ENCODE results near the gene HOXD12. TPM values are rescaled to one million over a fixed set of nuclear protein-coding genes. Genes with fewer than 3 reads are reported as not detected.

HOXD12 gene
- total RNA-seq, 1 donor from 2014 or later = not detected

GRCh38 chr2:176128982-176129796, 29.6 kb downstream of the HOXD12 start, which contains the start of gene HOXD8:
Gene HOXD8 (plus strand): TSS chr2:176129705. CDS start chr2:176130367, 662 bp downstream.
- Mint-ChIP-seq H3K4me3 (ENCODE audit: unreplicated experiment) (peak within 1 kb of the TSS; percentile 51), H3K4me1 (ENCODE audit: low read depth) (peaks cover 22% of the 10 kb centered on the region), H3K27me3 (ENCODE audit: low read depth) (peaks cover 80% of the 10 kb centered on the region), H3K36me3 (ENCODE audit: low read depth) (peaks cover 3% of the 10 kb centered on the region), H3K9me3 (ENCODE audit: low read depth) (peaks cover 4% of the 10 kb centered on the region), H3K27ac (ENCODE audit: unreplicated experiment) (no peak within 1 kb of the TSS)
- no peak for TF ChIP-seq CTCF (IDR thresholded peaks at IDR 0.05)
- no peak for DNase-seq (ENCODE audit: low spot score)

- DNase-seq (ENCODE audit: low spot score) = no peak
- Mint-ChIP-seq H3K36me3 (ENCODE audit: low read depth) (peaks cover 3% of the 10 kb centered on the region), H3K27ac (ENCODE audit: unreplicated experiment) (no peak overlapping the region), H3K4me1 (ENCODE audit: low read depth) (peaks cover 22% of the 10 kb centered on the region), H3K27me3 (ENCODE audit: low read depth) (peaks cover 80% of the 10 kb centered on the region), H3K9me3 (ENCODE audit: low read depth) (peaks cover 4% of the 10 kb centered on the region), H3K4me3 (ENCODE audit: unreplicated experiment) (peak overlapping the region; percentile 51)
- TF ChIP-seq CTCF (IDR thresholded peaks at IDR 0.05) = no peak
Observed at GRCh38 chr2:176129813-176130146, 30.2 kb downstream of the HOXD12 start.

- H3K27ac Mint-ChIP-seq (ENCODE audit: unreplicated experiment) = no peak overlapping the region
- DNase-seq (ENCODE audit: low spot score) = no peak
- H3K4me1 Mint-ChIP-seq (ENCODE audit: low read depth) = peaks cover 23% of the 10 kb centered on the region
- H3K4me3 Mint-ChIP-seq (ENCODE audit: unreplicated experiment) = peak overlapping the region; percentile 20
- H3K9me3 Mint-ChIP-seq (ENCODE audit: low read depth) = peaks cover 4% of the 10 kb centered on the region
- peaks cover 4% of the 10 kb centered on the region for H3K36me3 Mint-ChIP-seq (ENCODE audit: low read depth)
- peaks cover 80% of the 10 kb centered on the region for H3K27me3 Mint-ChIP-seq (ENCODE audit: low read depth)
- no peak for TF ChIP-seq CTCF (IDR thresholded peaks at IDR 0.05)
Observed at GRCh38 chr2:176130147-176130956, 30.8 kb downstream of the HOXD12 start.

- no peak for DNase-seq (ENCODE audit: low spot score)
- H3K4me1 Mint-ChIP-seq (ENCODE audit: low read depth) = peaks cover 31% of the 10 kb centered on the region
Observed at GRCh38 chr2:176130957-176131847, 31.6 kb downstream of the HOXD12 start.

More at GRCh38 chr2:176130957-176131847, 31.6 kb downstream of the HOXD12 start:
- Mint-ChIP-seq H3K27me3 (ENCODE audit: low read depth) (peaks cover 80% of the 10 kb centered on the region), H3K36me3 (ENCODE audit: low read depth) (peaks cover 7% of the 10 kb centered on the region), H3K9me3 (ENCODE audit: low read depth) (peaks cover 4% of the 10 kb centered on the region), H3K27ac (ENCODE audit: unreplicated experiment) (no peak overlapping the region), H3K4me3 (ENCODE audit: unreplicated experiment) (peak overlapping the region; percentile 20)
- TF ChIP-seq CTCF (IDR thresholded peaks at IDR 0.05) = no peak

Measured in chondrocyte (in vitro differentiated cells).